HG02840 (cell line): Measurements from ENCODE around the gene BDH1.

Experiments
- ATAC-seq: cut with Tn5 transposase; IDR thresholded peaks from one replicate; pipeline ENCODE4 v1.9.1; 2021; ENCODE audit warnings: mild to moderate bottlenecking, moderate library complexity, moderate number of reproducible peaks; ENCODE audit not compliant: unreplicated experiment, low FRiP score

BDH1 gene

GRCh38 chr3:197466586-197467399, 89.0 kb downstream of the BDH1 start:
- no peak for ATAC-seq

- no peak for ATAC-seq
Observed at GRCh38 chr3:197465996-197466549, 89.7 kb downstream of the BDH1 start.

- no peak for ATAC-seq
Observed at GRCh38 chr3:197465197-197465995, 90.4 kb downstream of the BDH1 start.

- ATAC-seq = no peak
Observed at GRCh38 chr3:197464794-197465193, 91.0 kb downstream of the BDH1 start.

GRCh38 chr3:197463279-197463678, 92.5 kb downstream of the BDH1 start:
- ATAC-seq = no peak

- ATAC-seq = no peak
Observed at GRCh38 chr3:197462808-197463207, 93.0 kb downstream of the BDH1 start.

GRCh38 chr3:197460639-197461038, 95.1 kb downstream of the BDH1 start:
- no peak for ATAC-seq

GRCh38 chr3:197460002-197460401, 95.8 kb downstream of the BDH1 start:
- no peak for ATAC-seq
